Measurements from ENCODE around the gene MAT2A.
"Not testable (repeated sequence)": the region's sequence is repeated elsewhere in the genome, so short reads cannot be mapped to it uniquely, and the experiment has no call there.

Gene MAT2A

GRCh38 chr2:85524336-85524908, 14.5 kb upstream of the MAT2A start:
- no peak for DNase-seq (ENCODE audit: low read depth)

- DNase-seq (ENCODE audit: low read depth): no peak
Observed at GRCh38 chr2:85525029-85525428, 13.9 kb upstream of the MAT2A start.

GRCh38 chr2:85525567-85525966, 13.4 kb upstream of the MAT2A start:
- DNase-seq (ENCODE audit: low read depth): no peak

DNA sequence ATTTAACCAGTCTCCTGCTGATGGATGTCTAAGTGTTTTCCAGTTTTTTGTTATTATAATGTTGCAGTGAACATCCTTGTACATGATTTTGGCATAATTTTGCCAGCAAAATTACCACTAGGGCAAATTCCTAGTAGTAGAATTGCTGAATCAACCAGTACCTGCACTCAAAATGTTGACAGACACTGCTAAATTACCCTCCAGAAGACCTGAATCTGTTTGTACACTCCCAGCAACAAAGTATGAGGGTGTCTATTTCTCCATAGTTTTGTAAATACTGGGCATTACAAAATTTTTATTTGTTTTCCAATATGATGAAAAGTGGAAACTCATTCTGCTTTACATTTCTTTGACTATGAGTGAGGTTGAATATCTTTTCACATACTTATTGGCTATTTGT, 11.2 kb upstream of the MAT2A start:
- no peak for DNase-seq (ENCODE audit: low read depth)

DNA sequence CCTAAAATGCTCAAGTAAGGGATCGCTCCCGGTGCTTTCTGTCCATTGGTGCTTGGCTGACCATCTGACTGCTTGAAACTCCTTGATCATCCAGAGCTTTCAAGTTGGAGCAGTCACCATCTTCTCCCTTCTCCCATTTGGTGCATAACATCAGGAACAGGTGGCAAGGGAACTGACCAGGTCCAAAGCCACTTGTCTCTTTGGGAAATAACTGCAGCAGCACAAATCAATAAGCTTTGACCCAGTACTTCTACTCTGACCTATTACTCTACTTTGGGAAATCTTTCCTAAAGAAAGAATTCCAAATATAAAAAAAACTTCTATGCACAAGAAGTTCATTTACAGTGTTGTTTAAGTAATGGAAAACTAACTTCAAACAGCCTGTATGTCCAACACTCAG, 10.6 kb upstream of the MAT2A start:
- DNase-seq (ENCODE audit: low read depth): no peak

DNA sequence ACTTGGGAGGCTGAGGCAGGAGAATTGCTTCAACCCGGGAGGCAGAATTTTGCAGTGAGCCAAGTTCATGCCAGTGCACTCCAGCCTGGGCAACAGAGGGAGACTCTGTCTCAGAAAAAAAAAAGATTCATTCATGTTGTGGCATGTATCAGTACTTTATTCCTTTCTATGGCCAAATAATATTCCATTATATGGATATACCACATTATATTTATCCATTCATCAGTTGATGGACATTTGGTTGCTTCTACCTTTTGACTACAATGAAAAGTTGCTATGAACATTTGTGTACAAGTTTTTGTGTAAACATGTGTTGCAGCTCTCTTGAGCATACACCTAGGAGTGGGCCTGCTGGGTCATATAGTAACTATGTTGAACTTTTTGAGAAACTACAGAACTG, 9.2 kb upstream of the MAT2A start:
- DNase-seq (ENCODE audit: low read depth): no peak

DNA sequence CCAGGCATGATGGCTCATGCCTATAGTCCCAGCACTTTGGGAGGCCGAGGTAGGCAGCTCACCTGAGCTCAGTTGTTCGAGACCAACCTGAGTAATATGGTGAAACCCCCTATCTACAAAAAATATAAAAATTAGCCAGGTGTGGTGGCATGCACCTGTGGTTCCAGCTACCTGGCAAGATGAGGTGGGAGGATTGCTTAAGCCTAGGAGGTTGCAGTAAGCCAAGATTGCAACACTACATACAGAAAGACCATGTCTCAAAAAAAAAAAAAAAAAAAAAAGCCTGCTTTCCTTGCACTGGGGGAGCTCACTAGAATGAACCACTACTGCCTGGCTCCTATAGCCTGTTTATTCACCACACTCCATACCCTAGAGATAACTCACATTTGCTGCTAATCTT, 7.4 kb upstream of the MAT2A start:
- DNase-seq (ENCODE audit: low read depth): no peak

- no peak for DNase-seq (ENCODE audit: low read depth)
Observed at GRCh38 chr2:85534099-85534498, 4.9 kb upstream of the MAT2A start.

DNA sequence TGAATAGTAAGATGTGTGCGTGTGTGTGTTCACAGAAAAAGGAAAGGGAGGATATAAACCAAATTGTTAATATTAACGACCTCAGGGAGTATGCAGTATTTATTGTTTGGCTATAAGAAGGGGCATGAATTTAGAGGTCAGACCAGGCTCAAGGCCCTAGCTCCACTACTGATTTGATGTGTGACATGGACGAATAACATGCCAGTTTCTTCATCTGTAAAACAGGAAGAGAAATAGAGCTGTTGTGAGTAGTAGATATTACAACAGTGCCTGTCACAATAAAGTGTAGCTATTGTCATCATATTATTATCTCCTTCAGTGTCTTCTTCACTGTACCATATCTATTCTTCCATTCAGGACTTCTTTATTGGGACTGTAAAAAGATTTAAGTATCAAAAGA, 4.1 kb upstream of the MAT2A start:
- no peak for DNase-seq (ENCODE audit: low read depth)

GRCh38 chr2:85536479-85536878, 2.5 kb upstream of the MAT2A start:
- no peak for DNase-seq (ENCODE audit: low read depth)

DNA sequence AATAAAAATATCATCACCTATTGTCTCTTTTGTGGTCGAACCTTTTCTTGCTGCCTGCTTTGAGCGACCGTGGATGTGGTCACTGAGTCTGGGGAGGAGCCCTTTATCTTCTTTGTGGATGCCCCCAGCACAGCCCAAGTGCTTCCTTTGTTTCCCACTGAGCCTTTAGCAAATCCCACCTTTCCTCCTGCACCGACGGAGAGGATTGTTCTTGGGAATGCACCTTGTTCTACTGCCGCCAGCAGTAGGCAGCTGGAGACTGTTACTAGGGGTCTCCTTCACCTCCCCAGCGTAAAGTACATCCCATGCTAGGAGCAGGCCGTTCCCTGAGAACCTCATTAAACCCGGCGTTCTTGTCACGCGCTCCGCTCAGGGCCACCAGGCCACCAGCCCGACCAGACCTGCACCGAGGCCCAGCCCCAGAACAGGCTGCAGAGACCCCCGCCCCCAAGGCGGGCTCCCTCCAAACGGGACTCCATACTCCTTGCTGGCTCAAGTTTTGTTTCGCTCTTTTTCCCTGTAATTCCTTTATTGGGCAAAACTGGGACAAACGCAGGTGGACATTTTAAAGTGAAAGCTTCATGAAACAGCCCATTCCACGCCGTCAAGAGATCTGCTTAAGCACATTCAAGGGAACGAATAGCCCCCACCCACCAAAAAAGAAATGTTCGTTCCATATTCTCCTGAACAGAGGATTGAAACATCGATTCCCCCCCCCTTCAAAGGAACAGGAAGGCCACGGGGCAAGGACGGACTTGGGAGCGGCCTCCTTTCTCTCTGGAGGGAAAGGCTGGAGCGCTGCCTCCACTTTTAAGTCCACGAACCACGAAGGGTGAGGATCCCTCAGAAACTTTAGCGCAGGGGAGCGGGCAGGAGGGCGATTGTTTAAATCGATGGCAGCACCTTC, 1.1 kb upstream of the MAT2A start:
- no peak for DNase-seq (ENCODE audit: low read depth)

GRCh38 chr2:85539361-85540132, 579 bp downstream of the MAT2A start:
- DNase-seq (ENCODE audit: low read depth): peak; percentile 64

DNA sequence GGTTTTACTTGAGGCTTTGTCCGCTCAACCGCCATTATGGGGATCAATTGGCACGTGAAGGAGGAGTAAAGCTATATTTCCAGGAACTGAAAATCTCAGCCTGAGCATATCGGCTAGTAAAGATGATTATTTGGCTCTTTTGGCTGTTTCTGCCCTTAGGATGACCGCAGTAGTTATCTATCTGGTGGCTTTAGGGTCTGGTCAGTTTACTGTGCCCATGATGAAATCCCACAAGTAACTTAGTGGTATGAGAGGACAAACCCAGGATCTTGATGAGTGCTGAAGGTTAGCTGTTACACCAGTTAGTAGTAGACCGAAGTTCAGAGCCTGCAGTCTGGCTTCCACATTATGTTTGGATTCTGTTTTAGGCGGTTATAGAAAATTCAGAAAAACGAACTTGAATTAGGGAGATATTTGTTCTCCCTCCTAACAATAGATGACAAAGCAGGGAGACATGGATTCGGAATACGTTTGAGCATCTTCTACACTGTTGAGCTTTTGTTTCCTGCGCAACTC, 1.2 kb downstream of the MAT2A start:
- no peak for DNase-seq (ENCODE audit: low read depth)

GRCh38 chr2:85541262-85541661, 2.3 kb downstream of the MAT2A start:
- DNase-seq (ENCODE audit: low read depth): no peak

GRCh38 chr2:85541753-85542457, 2.9 kb downstream of the MAT2A start:
- no peak for DNase-seq (ENCODE audit: low read depth)

DNA sequence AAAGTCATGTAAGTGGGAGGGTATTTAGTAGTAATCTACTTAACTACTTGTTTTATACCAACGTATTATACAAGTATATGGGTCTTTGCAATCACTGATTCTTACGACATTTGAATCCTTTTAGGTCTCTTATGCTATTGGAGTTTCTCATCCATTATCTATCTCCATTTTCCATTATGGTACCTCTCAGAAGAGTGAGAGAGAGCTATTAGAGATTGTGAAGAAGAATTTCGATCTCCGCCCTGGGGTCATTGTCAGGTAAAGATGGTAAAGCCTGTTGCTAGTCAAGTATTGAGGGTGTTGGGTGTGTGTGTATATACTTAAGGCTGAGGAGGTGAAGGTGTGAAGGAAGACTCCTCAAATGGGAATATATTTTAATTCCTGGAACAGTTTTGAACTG, 3.8 kb downstream of the MAT2A start:
- no peak for DNase-seq (ENCODE audit: low read depth)

- not testable (repeated sequence) for DNase-seq (ENCODE audit: low read depth)
Observed at GRCh38 chr2:85544254-85544691, 5.3 kb downstream of the MAT2A start.

DNA sequence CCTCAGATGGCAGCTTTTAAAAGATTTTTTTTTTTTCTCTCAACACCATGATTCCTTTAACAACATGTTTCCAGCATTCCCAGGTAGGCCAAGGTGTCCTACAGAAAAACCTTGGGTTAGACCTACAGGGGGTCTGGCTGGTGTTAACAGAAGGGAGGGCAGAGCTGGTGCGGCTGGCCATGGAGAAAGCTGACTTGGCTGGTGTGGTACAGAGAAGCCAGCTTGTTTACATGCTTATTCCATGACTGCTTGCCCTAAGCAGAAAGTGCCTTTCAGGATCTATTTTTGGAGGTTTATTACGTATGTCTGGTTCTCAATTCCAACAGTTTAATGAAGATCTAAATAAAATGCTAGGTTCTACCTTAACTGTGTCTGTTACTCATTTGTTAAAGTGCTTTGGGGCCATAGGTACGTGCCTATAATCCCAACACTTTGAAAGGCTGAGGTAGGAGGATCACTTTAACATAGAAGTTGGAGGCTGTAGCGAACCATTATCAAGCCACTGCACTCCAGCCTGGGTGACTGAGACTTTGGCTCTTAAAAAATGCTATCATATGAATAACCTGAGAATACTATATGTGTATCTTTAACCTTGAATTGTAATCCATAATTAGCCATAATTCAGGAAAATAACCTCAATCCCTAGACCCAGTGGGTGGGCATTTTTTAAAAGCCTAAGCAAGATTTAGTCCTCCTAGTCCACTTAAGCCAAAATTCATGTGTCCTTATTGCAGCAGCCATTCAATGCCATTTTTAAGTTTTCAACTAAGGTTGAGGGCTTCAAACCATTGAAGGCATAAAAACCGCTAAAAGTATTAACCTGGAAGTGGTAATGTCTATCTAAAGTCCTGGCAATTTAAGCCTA, 6.2 kb downstream of the MAT2A start:
- not testable (repeated sequence) for DNase-seq (ENCODE audit: low read depth)

GRCh38 chr2:85545780-85546240, 6.8 kb downstream of the MAT2A start:
- DNase-seq (ENCODE audit: low read depth): no peak

DNA sequence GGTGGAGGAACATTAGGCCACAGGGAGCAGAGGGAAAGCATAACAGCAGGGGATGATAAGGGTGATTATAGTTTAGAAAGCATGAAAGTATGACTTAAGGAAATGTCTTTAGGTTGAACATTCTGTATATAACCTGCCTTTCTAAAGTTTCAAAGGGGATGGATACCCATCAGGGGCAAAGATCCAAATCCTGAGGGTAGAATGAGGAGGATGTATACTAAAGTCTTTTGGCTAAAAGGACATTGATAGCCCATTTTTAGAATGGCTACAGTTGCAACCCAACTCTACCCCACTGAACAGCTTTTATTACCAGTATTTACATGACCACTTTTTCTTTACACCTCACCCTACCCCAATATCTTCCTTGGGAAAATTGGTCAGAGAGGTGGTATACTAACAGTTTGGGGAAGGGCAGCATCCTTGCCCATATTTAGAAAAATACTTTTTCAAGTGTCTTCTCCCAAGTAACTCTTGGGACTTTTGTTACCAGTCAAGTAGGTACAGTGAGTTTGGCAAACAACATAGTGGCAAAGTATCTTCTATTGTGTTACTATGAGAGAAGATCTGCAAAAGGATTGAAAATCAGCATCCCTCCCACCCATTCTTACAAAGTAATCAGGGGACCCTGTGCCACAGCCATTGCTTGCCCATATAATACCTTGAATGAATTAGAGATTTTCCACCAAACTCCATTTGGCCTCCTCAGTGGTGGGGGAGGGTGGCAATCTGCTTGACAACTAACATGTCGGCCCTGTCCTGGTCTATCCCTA, 8.3 kb downstream of the MAT2A start:
- no peak for DNase-seq (ENCODE audit: low read depth)

Measured in activated gamma-delta T cell treated with anti-CD3 and anti-CD28 coated beads, Interleukin-2, amount 50 U/mL, for 16 hours (primary cell).